RWPE1 (cell line): ENCODE data around the gene SEC61A2.

Experiments used
- CTCF ChIA-PET: fragments of 350-600 bp; sonication (Branson Sonifier 250); formaldehyde crosslinking; extraction: SDS; loops from one replicate; lab custom pipeline; 2021; lab: Yijun Ruan, JAX
- POLR2A ChIA-PET: fragments of 400-600 bp; formaldehyde crosslinking; extraction: SDS; loops from one replicate; lab custom pipeline; 2020; ENCODE audit warnings: antibody characterized with exemption; ENCODE audit not compliant: low non-redundant PET; lab: Yijun Ruan, JAX
- DNase-seq: peaks from one replicate; pipeline ENCODE4 v3.0.0; 2012; ENCODE audit warnings: low spot score
- H3K27ac ChIP-seq: fragments of 450-650 bp; 2 replicates; pipeline ENCODE4 v1.5.1; 2017
- CTCF ChIP-seq: fragments of 450-650 bp; conservative IDR thresholded peaks from 2 replicates; pipeline ENCODE4 v1.5.1; 2017; ENCODE audit warnings: low read depth, mild to moderate bottlenecking

SEC61A2 gene

GRCh38 chr10:12181065-12181775 lies 51.7 kb downstream of the SEC61A2 start:
- no peak for TF ChIP-seq CTCF
- no peak overlapping the region for H3K27ac ChIP-seq
- DNase-seq: no peak
- ChIA-PET CTCF (no interaction called here), POLR2A (no interaction called here)

GRCh38 chr10:12184165-12184564 lies 54.7 kb downstream of the SEC61A2 start:
- POLR2A ChIA-PET: no interaction called here
- DNase-seq: no peak
- TF ChIP-seq CTCF: no peak
- CTCF ChIA-PET: interaction anchor here (0.6 kb wide), 1 partner anchor 284 kb away, joined by 5 read pairs; no protein-coding TSS in a partner anchor
- H3K27ac ChIP-seq: no peak overlapping the region

- CTCF ChIA-PET: no interaction called here
- no peak for TF ChIP-seq CTCF
- POLR2A ChIA-PET: no interaction called here
- H3K27ac ChIP-seq: no peak overlapping the region
- no peak for DNase-seq
Observed at GRCh38 chr10:12186323-12186722, 56.8 kb downstream of the SEC61A2 start.

- no peak for DNase-seq
- CTCF ChIA-PET: interaction anchor here (1.0 kb wide), 1 partner anchor 28 kb away, joined by 4 read pairs; no protein-coding TSS in a partner anchor
- no peak for TF ChIP-seq CTCF
- POLR2A ChIA-PET: no interaction called here
- H3K27ac ChIP-seq: no peak overlapping the region
Observed at GRCh38 chr10:12187321-12187905, 57.9 kb downstream of the SEC61A2 start.

- TF ChIP-seq CTCF: no peak
- H3K27ac ChIP-seq: no peak overlapping the region
- ChIA-PET CTCF (no interaction called here), POLR2A (no interaction called here)
- DNase-seq: no peak
Observed at GRCh38 chr10:12188656-12189055, 59.2 kb downstream of the SEC61A2 start.

GRCh38 chr10:12189426-12189825 lies 59.9 kb downstream of the SEC61A2 start:
- ChIA-PET POLR2A (no interaction called here), CTCF (no interaction called here)
- no peak for TF ChIP-seq CTCF
- DNase-seq: no peak
- H3K27ac ChIP-seq: no peak overlapping the region
